NCI-H187 treated with DMSO at 0.1 percent for 48 hours (cell line): ENCODE results near the gene ARHGAP22.

Source experiments
- DNase-seq: peaks from one replicate; lab custom pipeline; 2025; lab: John Stamatoyannopoulos, UW

Gene ARHGAP22

DNA sequence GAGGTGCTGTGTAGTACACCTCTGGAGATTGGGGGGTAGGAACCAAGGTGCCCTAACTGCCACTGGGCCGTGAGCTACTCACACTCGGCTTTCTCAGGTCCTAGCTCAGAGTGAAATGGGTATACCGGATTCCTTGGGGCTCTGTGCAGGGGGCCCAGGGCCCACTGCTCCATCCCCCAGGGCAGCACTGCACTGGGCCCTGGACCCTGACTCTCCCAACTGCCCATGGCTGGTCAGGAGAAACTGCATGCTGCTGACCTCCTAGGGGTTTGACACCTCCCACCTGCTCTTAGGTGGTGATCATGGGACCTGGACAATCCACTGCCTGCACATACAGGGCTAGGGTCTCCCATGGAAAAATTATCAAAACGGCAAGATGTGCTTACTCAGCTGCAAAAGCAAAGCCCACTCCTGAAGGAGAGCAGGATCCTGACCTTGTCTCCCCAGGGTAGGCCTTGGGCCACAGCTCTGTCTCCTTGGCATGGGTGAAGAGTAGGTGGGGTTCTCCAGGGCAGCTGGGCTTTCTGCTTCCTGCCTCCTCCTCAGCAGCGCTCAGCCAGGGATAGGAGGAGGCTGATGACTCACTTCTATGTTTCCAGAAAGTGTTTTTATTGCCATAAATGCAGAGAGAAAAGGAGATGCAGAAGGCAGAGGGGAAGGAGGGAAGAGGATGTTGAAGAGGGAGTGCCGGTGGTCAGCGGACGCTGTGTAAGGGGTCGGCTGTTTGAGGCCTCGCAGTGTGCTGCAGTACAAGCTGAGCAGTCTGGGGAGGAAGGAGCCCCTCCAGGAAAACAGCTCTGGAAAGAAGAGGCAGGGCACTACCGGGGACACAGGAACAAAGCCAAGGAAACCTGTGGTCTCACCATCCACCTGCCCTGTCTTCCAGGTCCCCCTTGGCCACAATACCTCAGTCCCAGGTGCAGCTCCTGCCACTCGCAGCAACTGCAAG lies 107.8 kb downstream of the ARHGAP22 start:
- DNase-seq = no peak

DNA sequence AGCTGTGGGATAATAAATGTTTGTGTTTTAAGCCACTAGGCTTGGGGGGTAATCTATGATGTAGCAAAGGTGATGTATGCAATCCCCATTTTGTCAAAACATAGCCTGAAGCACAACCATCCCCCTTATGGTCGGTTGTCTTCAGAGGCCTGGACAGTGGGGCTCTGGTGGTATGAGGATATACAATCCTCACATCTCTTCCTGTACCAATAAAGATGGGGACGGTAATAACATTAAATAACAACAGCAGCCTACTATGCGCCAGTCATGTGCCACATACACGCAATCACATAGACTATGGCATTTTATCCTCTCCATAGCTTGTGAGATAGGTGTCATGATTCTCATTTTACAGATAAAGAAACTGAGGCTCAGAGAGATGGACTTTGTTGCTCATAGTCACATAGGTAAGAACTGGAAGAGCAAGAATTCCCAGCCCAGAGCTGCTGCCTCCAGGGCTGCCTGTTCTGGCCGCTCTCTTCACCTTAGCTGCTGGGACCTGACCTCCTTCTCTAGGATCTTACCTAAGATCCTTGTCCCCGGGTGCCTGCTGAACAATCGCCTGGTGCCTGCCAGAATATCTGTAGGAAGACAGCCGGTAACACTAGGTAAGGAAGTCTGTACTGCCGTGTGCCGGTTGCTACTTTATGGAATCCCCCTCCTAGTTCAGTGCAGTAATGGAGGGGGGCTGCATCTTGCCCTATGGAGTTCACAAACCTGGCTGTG lies 108.6 kb downstream of the ARHGAP22 start:
- no peak for DNase-seq

DNA sequence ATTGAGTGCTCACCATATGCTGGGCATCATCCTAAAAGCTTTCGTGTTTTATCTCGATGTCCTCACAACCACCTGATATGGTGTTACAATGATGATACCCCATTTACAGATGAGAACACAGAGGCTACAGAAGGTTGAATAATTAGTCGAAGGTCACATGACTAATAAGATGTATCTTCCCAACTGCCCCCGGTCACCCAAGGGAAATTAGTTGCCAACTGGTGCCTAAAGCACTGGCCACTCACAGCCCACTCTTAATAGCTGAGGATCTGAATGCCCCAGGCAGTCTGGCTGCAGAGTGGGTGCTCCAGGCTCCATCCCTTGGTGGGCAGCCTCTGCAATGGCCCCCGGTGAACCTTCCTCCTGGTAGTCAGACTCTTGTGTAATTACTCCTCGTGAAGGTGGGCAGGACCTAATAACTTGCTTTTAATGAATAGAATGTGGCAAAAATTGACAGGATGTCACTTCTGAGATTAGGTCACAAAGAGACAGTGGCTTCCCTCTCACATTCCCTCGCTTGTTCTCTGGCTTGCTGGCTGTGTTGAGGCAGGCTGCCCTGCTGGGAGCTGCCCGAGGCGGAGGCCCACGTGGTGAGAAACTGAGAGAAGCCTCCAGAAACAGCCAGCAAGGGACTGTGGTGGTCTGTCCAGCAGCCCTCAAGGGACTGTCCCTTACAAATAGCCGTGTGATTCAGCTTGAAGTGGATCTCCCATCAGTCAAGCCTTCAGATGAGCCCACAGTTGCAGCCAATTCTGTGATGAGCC lies 109.4 kb downstream of the ARHGAP22 start:
- no peak for DNase-seq

DNA sequence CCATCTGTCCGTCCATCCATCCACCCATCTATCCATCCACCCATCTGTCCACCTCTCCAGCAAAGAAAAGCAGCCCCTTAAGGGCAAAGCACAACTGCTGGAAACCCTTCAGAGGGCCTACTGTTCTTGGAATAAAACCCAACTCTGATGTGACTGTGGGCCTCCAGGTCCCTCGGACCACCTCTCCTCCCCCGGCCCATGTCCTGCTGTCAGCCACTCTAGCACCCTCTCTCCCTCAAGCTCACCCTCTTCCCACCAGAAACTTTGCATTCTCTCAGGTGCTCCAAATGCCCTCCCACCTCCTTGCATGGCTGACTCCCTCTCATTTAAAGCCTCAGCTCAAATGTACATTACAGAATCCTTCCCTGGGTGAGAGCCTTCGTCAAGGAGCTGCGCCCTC lies 110.3 kb downstream of the ARHGAP22 start:
- no peak for DNase-seq

DNA sequence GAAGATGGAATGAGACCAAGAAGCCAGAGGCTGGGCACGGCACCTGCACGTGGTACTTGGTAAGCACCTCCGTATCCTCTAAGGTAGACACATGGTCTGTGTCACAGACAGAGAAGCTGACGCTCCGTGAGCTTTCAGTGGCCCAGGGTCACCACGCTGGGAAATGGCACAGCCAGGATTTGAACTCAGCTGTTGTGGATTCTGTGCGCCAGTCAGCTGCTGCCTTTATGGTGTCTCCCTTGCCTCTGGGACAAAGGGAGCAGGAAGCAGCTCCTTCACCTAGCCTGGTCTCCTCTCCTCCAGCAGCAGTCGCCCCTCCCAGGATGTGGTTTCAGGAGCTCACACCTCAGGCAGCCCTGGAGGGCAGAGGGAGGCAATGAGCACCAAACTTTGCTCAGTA lies 110.8 kb downstream of the ARHGAP22 start:
- DNase-seq = no peak

DNA sequence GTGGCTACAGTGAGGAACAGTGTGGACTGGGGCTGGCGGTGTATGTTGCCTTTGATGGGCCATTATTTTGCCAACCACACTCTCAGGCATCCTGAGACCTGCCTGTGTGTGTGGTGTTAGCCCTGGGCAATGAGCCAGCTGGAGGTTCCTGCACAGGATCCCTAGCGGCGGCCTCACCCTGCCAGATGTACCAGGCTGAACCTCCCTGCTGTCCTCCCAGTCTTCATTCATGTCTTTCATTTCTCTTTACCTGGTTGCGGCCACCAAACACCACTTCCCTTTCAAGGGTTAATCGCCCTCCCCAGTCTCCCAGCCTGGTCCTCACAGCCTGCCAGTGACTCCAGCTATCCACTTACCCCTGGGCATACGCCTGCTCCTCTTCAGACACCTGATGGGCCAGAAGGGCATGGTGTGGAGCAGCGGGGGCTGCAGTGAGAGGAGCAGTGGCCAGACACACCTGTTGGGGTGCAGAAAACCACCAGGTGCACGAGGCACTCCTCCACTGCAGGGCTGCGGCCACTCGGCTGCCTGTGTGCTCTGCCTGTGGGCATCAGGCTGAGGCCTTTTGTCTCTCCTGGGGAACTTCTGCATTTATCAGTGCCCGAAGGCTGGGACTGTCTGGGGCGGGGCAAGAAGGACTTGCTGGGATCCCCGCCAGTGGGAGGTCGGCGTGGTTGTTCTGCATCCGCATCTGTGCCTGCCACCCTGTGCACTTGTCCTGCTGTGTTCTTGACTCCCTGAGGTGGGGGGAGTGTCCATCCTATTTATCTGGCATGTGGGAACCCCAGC lies 111.6 kb downstream of the ARHGAP22 start:
- no peak for DNase-seq

DNA sequence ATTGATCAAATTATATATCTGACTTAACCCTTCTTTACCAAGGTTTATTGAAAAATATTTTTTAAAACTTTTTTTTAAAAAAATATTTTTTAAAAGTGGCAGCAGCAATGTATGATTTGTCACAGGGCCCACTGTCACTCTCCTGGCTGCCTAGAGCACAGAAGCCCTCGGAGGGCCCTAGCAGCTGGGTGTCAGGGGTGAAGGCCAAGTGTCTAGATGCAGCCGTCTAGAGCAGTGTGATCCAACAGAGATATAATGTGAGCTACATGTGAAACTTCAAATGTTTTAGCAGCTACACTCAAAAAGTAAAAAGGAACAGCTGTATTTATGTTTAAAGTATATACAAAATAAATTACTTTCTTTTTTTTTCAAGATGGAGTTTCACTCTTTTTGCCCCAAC lies 112.7 kb downstream of the ARHGAP22 start:
- DNase-seq = no peak

DNA sequence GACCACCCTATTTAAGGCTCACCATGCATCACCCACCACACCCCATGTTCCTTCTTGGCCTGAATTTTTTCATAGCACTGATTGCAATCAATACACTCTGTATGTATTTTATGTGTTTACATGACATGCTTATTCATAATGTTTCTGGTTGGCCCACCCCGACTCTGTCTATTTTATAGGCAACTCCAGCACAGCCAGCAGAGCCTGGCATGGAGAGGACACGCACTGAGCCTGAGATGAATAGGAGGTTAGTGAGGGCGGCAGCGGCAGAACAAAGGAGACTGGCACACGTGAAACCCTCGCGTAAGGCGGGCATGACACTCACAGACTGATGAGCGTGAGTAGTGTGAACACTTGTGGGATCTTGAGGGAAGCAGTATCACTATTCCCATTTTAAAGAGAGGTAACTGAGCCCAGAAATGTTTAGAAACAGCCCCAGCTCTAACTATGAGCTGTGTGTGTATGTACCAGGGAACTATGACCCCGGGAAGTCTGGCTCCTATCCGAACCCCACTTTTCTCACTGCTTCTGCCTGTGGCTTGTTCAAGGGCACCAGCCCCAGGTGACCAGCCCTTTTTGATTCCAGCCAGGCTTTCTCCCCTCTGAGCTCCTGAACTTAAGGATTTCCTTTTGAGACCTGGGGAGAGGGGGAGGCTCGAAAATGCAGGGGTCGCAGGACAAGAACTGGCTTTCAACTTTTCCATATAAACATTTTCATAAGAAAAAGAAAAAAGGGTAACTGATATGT lies 113.3 kb downstream of the ARHGAP22 start:
- DNase-seq = no peak

DNA sequence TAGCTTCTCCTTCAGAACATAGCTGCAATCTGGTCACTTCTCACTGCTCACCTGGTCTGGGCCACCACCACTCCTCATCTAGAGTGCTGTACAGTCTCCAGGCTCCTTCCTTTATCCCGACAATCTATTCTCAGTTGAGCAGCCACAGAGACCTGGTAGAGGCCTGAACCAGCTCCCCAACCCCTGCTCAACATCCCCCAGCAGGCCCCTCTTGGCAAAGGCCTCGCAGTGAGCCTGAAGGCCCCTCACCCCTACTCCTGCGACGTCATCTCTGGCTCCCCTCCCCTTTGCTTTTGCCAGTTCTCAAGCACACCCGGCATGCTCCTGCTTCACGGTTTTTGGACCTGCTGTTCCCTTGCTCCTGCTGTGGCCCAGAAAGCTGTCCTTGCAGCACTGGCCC lies 113.9 kb downstream of the ARHGAP22 start:
- DNase-seq = no peak

DNA sequence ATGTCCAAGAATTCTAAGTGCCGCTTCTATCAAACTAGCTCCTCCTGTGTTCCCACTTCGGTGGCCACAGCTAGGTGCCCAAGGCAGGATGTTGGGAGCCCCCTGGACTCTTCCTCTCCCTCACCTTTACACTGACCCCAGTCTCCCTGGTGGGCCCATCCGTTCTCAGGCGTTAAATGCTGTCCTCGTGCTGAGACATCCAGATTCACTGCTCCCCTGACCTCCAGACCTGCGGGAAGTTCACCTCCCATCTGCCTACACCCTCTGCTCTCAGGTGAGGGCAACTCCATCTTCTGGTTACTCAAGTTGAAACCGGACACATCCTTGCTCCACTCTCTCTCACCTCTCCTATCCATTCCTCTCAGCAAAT lies 114.3 kb downstream of the ARHGAP22 start:
- DNase-seq = no peak

DNA sequence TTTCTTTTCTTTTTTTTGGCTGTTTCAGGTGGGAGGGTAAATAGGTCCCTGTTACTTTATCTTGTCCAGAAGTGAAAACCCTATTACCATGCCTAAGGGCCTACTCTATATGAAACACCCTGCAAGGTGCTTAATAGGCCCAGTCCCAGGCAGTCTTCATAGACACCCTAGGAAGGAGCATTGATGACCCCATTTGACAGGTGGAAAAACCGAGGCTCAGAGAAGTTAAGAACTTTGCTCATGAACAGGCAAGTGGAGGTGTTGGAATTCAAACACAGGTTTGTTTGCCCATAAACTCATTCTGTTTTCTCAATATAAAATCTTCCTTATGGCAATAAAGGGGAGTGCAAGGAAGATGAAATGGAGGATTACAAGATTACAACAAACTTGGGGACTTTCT lies 115.8 kb downstream of the ARHGAP22 start:
- DNase-seq = no peak

DNA sequence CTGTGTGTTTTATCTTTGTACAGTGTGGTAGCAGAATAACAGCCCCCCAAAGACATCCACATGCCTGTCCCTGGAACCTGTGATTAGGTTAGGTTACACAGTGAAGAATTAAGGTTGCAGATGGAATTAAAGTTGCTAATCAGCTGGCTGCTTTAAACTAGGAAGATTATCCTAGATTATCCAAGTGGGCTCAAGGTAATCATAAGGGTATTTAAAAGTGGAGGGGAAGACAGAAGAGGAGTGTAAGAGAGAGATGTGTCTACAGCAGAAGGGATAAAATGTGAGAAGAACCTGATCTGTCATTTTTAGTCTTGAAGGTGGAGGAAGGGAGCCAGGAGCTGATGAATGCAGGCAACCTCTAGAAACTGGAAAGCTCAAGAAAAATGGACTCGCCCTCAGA lies 117.6 kb downstream of the ARHGAP22 start:
- no peak for DNase-seq

DNA sequence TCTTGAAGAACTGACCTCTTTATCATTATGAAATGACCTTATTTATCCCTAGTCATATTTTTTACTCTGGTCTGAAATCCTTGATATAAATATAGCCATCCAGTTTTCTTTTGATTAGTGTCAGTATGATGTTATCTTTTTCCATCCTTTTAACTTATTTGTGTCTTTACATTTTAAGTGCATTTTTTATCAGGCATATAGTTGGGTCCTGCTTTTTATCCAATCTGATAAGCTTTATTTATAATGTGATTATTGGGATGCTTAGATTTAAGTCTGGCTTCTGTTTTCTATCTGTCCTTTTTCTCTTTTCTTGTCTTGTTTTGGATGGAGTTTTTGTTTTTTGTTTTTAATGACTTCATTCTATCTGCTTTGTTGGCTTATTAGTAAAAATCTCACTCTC lies 119.2 kb downstream of the ARHGAP22 start:
- DNase-seq = no peak

DNA sequence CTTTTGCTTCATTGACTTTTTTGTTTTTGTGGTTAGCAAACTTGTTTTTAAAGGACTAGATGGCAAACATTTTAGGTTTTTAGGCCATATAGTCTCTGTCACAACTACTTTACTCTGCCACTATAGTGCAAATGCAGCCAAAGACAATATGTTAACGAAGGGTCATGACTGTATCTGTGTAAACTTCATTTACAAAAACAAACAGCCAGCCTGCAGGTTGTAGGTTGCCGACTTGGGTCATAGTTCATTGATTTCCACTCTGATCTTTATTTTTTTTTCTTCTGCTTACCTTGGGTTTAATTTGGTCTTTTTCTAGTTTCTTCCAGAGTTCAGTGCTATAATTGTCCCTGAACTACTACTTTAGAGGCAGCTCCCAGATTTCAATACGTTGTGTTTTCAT lies 120.0 kb downstream of the ARHGAP22 start:
- no peak for DNase-seq

DNA sequence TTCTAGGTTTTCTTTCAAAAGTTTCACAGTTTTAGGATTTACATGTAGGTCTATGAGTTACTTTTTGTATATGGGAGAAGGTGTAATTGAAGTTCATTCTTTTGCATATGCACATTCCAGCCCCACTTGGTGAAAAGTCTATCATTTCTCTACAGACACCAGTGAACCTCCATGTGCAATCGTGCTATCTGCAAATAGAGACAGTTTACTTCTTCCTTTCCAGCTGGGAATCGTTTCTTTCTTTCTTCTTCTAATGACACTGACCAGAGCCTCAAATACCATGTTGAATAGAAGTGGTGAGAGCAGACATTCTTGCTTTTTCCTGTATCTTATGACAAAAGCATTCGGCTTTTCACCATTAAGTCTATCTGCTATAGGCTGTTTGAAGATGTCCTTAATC lies 122.7 kb downstream of the ARHGAP22 start:
- DNase-seq = no peak

DNA sequence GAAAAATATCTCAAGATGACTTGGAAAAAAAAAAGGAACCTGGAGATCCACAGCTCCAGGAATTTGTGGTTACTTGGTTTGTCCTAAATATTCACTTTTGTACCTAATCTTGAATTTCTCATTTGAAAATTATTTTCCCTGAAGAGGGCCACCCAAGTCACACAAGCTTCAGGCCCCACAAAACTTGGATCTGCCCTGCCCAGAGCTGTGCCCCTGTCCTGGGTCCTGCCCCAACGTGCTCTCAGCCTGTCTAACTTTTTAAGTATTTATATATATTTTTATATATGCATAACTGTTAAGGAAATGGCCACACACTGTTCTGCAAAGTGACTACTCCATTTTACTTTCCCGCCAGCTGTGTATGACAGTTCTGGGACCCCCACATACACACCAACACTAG lies 123.5 kb downstream of the ARHGAP22 start:
- no peak for DNase-seq

DNA sequence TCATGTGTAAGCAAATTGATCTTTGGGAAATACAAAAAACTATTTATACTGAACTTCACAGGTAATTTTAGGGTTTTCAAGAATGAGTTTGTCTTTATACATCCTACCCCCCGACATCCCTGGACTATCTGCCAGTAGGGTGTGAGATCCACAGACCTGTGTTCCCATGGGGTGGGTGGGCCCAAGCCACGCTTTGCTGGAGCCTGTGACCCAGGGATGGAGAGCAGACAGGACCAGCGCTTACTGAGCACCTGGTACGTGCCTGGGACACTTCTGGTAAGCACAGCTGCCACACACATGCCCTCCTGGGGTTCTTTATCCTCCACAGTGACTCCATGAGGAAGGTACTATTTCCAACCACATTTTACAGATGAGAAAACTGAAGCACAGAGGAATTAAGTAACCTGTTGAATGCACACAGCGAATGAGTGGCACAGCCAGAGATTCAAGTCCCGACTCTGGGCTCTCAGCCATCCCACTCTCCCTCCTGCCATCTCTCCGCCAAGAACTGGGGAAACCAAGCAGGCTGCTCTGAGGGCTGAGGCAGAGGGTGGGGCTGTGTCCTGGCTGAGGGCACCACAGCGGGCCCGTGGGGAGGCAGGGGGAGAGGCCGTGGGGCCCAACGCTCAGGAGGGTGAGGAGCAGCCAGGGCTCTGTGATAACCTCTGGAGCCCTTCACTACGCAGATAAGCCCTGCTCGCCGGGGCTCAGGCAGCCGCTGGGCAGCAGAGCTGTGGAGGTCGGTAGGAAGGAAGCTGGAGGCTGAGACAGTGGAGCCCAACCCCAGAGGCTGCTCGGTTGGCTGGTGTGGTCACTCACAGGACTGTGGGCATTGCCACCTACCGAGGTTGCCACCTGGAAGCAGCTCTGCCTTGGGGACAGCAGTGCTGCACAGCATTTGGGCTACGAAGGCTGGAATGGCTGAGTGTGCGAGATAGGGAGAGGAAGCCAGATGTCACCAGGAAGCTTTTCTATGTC lies 124.2 kb downstream of the ARHGAP22 start:
- DNase-seq = no peak

DNA sequence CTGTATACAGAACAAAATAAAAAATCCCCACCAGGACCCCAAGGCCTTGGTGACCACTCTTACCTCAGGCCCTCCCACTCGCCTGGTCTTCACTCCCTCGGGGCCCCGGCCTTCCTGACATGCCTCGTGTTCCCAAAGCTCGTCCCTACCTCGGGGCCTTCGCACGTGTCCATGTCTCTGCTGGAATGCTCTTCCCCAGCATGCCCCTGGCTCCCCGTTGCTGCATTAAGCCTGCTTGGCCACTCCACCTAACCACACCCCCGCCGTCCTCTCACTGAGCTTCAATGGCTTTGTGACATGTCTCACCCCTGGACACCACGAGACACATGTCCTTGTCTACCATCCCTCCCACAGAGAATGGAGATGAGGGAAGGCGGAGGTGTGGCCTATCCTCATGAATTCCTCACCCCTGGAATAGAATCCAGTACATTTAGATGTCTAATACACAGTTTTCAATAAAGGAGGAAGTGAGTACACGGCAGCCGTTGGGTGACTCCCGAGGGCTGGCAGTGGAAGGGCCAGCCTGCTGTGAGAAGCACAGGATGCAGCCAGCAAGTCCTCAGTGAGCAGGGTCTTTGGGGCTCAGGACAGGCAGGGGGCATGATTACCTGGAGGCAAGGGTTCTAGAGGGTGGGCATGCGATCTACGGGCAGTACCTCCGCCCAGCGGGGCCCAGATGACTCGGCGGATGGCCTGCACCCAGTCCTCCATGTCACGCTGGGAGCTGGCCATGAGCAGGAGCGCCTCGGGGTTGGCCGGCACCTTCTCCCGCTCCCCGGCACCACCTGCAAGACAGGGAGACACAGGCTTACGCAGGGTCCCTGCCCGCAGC lies 125.7 kb downstream of the ARHGAP22 start:
- DNase-seq = no peak

DNA sequence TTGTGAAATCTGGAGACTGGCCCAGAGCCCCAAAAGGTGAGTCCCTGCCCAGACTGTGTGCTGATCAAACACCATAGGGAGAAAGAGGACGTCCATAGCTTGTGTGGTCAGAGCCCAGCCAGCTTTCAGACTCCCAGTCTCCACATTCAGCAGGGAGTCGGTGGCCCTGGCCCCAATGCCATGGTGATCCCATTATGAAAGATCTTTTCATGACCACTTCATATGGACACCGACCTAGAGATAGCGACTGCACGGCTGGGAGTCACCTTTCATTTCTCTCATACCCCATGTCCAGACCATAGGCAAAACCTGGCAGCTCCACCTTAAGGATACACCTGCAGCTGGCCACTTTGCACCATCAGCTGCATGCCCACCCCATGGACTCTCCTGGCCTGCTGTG lies 126.4 kb downstream of the ARHGAP22 start:
- no peak for DNase-seq
